ENCODE measurements around the gene ACKR4. TPM values are rescaled to one million over a fixed set of nuclear protein-coding genes. Genes with fewer than 3 reads are reported as not detected.

The ACKR4 gene
- total RNA-seq, 1 donor from 2014 or later = 8.5 TPM

DNA sequence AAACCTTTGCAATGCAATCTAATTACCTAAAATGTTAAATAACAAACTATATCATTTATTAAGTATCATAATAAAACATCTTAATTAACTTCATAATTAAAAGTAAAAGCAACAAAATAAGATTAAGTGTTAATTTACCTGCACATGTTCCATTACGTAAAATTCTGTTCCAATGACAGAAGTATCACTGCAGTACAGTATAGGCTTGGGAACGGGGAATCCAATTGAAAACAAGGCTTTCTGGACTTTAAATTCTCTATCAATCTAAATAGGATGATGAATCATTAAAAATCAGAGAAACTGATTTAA is 45.4 kb downstream of the ACKR4 start:
- TF ChIP-seq, protein P1, sequence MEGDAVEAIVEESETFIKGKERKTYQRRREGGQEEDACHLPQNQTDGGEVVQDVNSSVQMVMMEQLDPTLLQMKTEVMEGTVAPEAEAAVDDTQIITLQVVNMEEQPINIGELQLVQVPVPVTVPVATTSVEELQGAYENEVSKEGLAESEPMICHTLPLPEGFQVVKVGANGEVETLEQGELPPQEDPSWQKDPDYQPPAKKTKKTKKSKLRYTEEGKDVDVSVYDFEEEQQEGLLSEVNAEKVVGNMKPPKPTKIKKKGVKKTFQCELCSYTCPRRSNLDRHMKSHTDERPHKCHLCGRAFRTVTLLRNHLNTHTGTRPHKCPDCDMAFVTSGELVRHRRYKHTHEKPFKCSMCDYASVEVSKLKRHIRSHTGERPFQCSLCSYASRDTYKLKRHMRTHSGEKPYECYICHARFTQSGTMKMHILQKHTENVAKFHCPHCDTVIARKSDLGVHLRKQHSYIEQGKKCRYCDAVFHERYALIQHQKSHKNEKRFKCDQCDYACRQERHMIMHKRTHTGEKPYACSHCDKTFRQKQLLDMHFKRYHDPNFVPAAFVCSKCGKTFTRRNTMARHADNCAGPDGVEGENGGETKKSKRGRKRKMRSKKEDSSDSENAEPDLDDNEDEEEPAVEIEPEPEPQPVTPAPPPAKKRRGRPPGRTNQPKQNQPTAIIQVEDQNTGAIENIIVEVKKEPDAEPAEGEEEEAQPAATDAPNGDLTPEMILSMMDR (IDR thresholded peaks at IDR 0.05) = no peak
- Histone ChIP-seq H3K36me3 (peaks cover 22% of the 10 kb centered on the region), H3K27ac (no peak overlapping the region), H3K9me3 (no peaks in the 10 kb centered on the region), H3K4me3 (no peak overlapping the region), H3K4me1 (no peaks in the 10 kb centered on the region), H3K27me3 (ENCODE audit: low read depth) (no peaks in the 10 kb centered on the region)
- intact Hi-C loops (cut with DNase I) = no loop called here
- no peak for ATAC-seq
- no peak for DNase-seq

DNA sequence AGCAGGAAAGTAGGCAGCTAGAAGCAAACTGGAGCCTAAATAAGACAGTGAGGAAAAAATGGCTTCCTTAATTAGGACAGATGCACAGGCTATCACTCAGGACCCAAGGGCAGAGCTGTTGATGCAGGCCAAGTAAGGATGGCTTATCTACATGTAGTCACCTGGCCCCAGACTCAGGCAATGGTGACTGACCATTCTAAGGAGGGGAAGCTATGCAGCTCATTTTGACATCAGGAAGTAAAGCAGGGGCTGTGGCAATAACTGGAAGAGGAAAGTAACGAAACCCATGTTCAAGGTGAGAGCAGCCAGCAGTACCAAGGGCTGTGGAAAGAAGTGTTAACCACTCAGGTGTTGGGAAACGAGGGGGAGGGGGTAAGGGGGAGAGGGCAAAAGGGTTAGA is 46.3 kb downstream of the ACKR4 start:
- Histone ChIP-seq H3K36me3 (peaks cover 20% of the 10 kb centered on the region), H3K4me3 (no peak overlapping the region), H3K4me1 (no peaks in the 10 kb centered on the region), H3K9me3 (no peaks in the 10 kb centered on the region), H3K27ac (no peak overlapping the region), H3K27me3 (ENCODE audit: low read depth) (no peaks in the 10 kb centered on the region)
- TF ChIP-seq, protein P1 (IDR thresholded peaks at IDR 0.05) = no peak
- no peak for ATAC-seq
- intact Hi-C loops (cut with DNase I) = no loop called here
- no peak for DNase-seq

DNA sequence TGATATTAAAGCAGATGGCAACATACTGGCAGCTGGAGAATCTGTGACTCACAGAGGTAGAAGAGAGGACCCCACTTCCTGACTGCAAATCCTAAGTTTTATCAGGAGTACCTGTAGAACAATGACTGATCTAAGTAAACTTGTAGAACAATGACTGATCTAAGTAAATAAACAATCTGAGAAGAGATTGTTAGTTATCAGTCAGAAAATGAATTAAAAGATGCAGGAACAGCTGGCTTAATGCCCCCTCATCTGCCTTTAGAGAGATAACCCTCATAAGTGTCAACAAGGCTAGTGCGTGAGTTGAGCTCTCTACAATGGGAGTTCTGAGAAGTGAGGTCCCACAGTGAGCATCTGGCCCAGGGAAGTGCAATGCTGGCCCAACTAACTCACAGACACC is 48.0 kb downstream of the ACKR4 start:
- Histone ChIP-seq H3K4me3 (no peak overlapping the region), H3K9me3 (no peaks in the 10 kb centered on the region), H3K27ac (no peak overlapping the region), H3K4me1 (no peaks in the 10 kb centered on the region), H3K27me3 (ENCODE audit: low read depth) (no peaks in the 10 kb centered on the region), H3K36me3 (peaks cover 8% of the 10 kb centered on the region)
- TF ChIP-seq, protein P1 (IDR thresholded peaks at IDR 0.05) = no peak
- no peak for DNase-seq
- ATAC-seq = no peak
- intact Hi-C loops (cut with DNase I) = no loop called here

DNA sequence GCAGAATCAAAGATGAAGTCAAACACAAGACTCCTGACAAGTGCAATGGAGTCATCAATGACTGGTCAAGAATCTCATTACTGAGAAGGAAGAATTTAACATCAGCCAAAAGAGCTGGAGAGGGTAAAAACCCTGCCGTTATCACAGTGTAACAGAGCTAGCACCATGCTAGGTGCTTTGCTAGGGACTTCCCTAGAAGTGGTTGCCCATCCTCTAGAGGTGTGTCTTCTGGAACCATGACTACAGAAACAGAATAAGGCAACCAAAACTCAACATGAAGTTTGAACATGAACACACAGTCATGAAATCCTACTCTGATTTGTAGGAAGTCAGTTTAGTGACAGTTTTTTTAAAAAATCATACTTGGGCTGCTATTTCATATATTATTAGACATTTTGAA is 53.1 kb downstream of the ACKR4 start:
- H3K27me3 ChIP-seq (ENCODE audit: low read depth) = no peaks in the 10 kb centered on the region
- intact Hi-C loops (cut with DNase I) = no loop called here
- H3K36me3 ChIP-seq = no peaks in the 10 kb centered on the region
- no peak overlapping the region for H3K4me3 ChIP-seq
- TF ChIP-seq, protein P1 (IDR thresholded peaks at IDR 0.05) = no peak
- H3K9me3 ChIP-seq = no peaks in the 10 kb centered on the region
- H3K4me1 ChIP-seq = no peaks in the 10 kb centered on the region
- no peak overlapping the region for H3K27ac ChIP-seq
- DNase-seq (no peak), ATAC-seq (no peak)

Other genes starting within 250 kb of the ACKR4 start
- 45.0 TPM for gene DNAJC13, start 179.8 kb upstream of the ACKR4 start, total RNA-seq
- 17.7 TPM for gene ACAD11, start 62.5 kb downstream of the ACKR4 start, total RNA-seq
- gene UBA5, start 63.1 kb downstream of the ACKR4 start, total RNA-seq = 27.2 TPM
- gene NPHP3, start 125.1 kb downstream of the ACKR4 start, total RNA-seq = 31.2 TPM